ENCODE results near the gene HHIPL1. TPM values are rescaled to one million over a fixed set of nuclear protein-coding genes. Genes with fewer than 3 reads are reported as not detected.

Gene HHIPL1
- total and polyA plus RNA-seq, 2 donors (not counting 3 experiments of a cell fraction or from before 2014, with no cell fraction given) = 1.3 to 2.1 TPM

- no peaks in the 10 kb centered on the region for H3K9me1 ChIP-seq (replicated peaks; ENCODE audit: control insufficient read depth, extremely low read depth, insufficient read depth, low read length)
- no peak for TF ChIP-seq GATA2 (IDR thresholded peaks at IDR 0.05; ENCODE audit: insufficient read depth, insufficient read length, low read depth, low read length)
- no peak for TF ChIP-seq EZH2 (IDR thresholded peaks at IDR 0.05; ENCODE audit: borderline replicate concordance, low read depth, low read length, severe bottlenecking)
- no peak for TF ChIP-seq JUN (IDR thresholded peaks at IDR 0.05; ENCODE audit: borderline replicate concordance, insufficient read depth, insufficient read length, low read depth)
- no peak for TF ChIP-seq MYC (IDR thresholded peaks at IDR 0.05; ENCODE audit: low read depth, low read length)
- no peak for TF ChIP-seq POLR2A (IDR thresholded peaks at IDR 0.05; ENCODE audit: low read depth, low read length)
- no peak for TF ChIP-seq CTCF (IDR thresholded peaks at IDR 0.05; ENCODE audit: extremely low read depth in 1 of 2, insufficient read depth in 1 of 2, low read depth in 1 of 2, low read length in 2 of 2)
- no peak for TF ChIP-seq MAX (IDR thresholded peaks at IDR 0.05; ENCODE audit: insufficient read depth, insufficient read length)
- TF ChIP-seq POLR2AphosphoS5 (IDR thresholded peaks at IDR 0.05; ENCODE audit: insufficient read depth, low read depth, low read length) = no peak
- TF ChIP-seq FOS (IDR thresholded peaks at IDR 0.05; ENCODE audit: borderline replicate concordance, insufficient read depth, low read length) = no peak
- no peak overlapping the region for H3K9ac ChIP-seq (replicated peaks; ENCODE audit: extremely low read depth, insufficient read depth, low read length)
- DNase-seq (ENCODE audit: low read depth, low spot score) (no peak), FAIRE-seq (no peak)
- no peaks in the 10 kb centered on the region for H4K20me1 ChIP-seq (replicated peaks; ENCODE audit: control insufficient read depth, extremely low read depth, insufficient read depth, low read length)
- H3K9me3 ChIP-seq (replicated peaks; ENCODE audit: control insufficient read depth, insufficient read depth, low read length) = no peaks in the 10 kb centered on the region
- no peak overlapping the region for H3K4me3 ChIP-seq (replicated peaks in 1 of 3; ENCODE audit: insufficient read depth in 1 of 3, low read depth in 1 of 3, low read length in 3 of 3)
- H3K27ac ChIP-seq (ENCODE audit: insufficient read depth, low read depth, low read length) = no peak overlapping the region
- dilution Hi-C loops (cut with MboI; ENCODE audit: extremely low pct_ligation_motif_present, low sequenced_read_pairs) = no loop called here
- ChIA-PET POLR2A (no interaction called here), CTCF (interaction anchor here (0.8 to 2.4 kb wide), 4 partner anchors 12 to 181 kb away, joined by 3 to 10 read pairs (median 4); no protein-coding TSS in a partner anchor)
- no peaks in the 10 kb centered on the region for H3K79me2 ChIP-seq (ENCODE audit: control insufficient read depth, insufficient read depth, low read length)
- no peak overlapping the region for H2AFZ ChIP-seq (ENCODE audit: low read depth, low read length)
- intact Hi-C loops (cut with micrococcal nuclease) = no loop called here
- H3K27me3 ChIP-seq (ENCODE audit: control insufficient read depth in 2 of 2, insufficient read depth in 2 of 2, low read length in 2 of 2) = peaks cover 0 to 2% of the 10 kb centered on the region in 2 experiments
- H3K4me2 ChIP-seq (ENCODE audit: insufficient read depth, low read length) = no peak overlapping the region
- no TSS peak for BruUV-seq (replicated peaks)
- no peaks in the 10 kb centered on the region for H3K4me1 ChIP-seq (ENCODE audit: control insufficient read depth, extremely low read depth, insufficient read depth, low read length)
- no peaks in the 10 kb centered on the region for H3K36me3 ChIP-seq (ENCODE audit: control insufficient read depth in 2 of 2, extremely low read depth in 1 of 2, insufficient read depth in 2 of 2, low read length in 2 of 2)
These were observed 73.3 kb downstream of the HHIPL1 start for GRCh38 chr14:99718031-99718810.

Data from endothelial cell of umbilical vein (primary cell).